IgD-negative memory B cell (primary cell): Measurements from ENCODE around the gene LHX3. TPM values are rescaled to one million over a fixed set of nuclear protein-coding genes. Genes with fewer than 3 reads are reported as not detected.
"Not testable (repeated sequence)": the region's sequence is repeated elsewhere in the genome, so short reads cannot be mapped to it uniquely, and the experiment has no call there.

Source experiments
- H3K27ac Mint-ChIP-seq, 3 donors: one replicate each; pipeline ENCODE4 v1.8.0; 2020 to 2022; ENCODE audit warnings: mild to moderate bottlenecking in 3 of 3, mixed read lengths in 3 of 3, moderate library complexity in 1 of 3
- H3K27me3 Mint-ChIP-seq: one replicate; pipeline ENCODE4 v1.8.0; 2021; ENCODE audit warnings: mixed read lengths
- H3K36me3 Mint-ChIP-seq: one replicate; pipeline ENCODE4 v1.8.0; 2020; ENCODE audit warnings: mild to moderate bottlenecking, mixed read lengths
- H3K4me1 Mint-ChIP-seq, 3 donors: one replicate each; pipeline ENCODE4 v1.8.0; 2020 to 2022; ENCODE audit warnings: mixed read lengths in 3 of 3, mild to moderate bottlenecking in 1 of 3
- H3K4me3 Mint-ChIP-seq, 4 donors: one replicate each; pipeline ENCODE4 v1.8.0; 2020 to 2022; ENCODE audit warnings: mild to moderate bottlenecking in 4 of 4, mixed read lengths in 4 of 4, moderate library complexity in 3 of 4
- H3K9me3 Mint-ChIP-seq, 3 donors: one replicate each; pipeline ENCODE4 v1.8.0; 2020 to 2021; ENCODE audit warnings: mixed read lengths in 3 of 3, mild to moderate bottlenecking in 1 of 3
- polyA plus RNA-seq: library from polyadenylated mRNA; unstranded; fragments of 300-500 nt; fragmentation: Illumina TruSeq; gene quantifications from one replicate; pipeline ENCODE4 v1.2.3, GENCODE V29; 2021

The LHX3 gene
- polyA plus RNA-seq, 1 donor from 2014 or later, result not detected

DNA sequence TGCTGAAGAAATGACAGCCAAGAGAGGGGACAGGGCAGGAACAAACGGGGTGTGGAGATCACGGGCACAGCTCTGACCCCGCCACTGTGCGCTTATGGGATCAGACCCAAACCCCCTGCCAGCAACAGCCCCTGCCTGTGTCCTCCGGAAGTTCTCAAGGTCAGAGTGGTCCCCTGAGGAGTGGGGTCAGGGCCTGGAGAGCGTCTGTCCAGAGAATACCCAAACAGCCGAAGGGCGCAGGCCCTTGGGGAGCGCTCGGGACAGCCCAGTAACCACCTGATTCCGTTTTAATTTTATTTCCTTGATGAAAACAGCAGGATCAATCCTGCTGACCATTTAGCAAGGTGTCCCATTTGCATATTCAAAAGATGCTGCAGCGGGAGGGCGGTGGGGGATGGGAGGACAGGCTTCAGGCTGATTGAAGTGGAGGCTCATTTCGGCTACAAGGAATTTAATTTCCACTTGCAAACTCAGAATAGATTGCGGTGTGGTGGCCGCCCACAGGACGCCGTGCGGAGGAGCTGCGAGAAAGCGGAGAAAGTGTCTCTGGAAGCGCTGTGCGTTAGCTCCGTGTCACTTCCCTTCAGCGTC is 53.6 kb downstream of the LHX3 start:
- peaks cover 11% of the 10 kb centered on the region for H3K27me3 Mint-ChIP-seq
- H3K4me3 Mint-ChIP-seq, result no peak overlapping the region
- no peaks in the 10 kb centered on the region for H3K36me3 Mint-ChIP-seq
- H3K9me3 Mint-ChIP-seq, result no peaks in the 10 kb centered on the region
- peaks cover 0 to 3% (median 0%) of the 10 kb centered on the region in 3 donors for H3K4me1 Mint-ChIP-seq
- no peak overlapping the region for H3K27ac Mint-ChIP-seq

DNA sequence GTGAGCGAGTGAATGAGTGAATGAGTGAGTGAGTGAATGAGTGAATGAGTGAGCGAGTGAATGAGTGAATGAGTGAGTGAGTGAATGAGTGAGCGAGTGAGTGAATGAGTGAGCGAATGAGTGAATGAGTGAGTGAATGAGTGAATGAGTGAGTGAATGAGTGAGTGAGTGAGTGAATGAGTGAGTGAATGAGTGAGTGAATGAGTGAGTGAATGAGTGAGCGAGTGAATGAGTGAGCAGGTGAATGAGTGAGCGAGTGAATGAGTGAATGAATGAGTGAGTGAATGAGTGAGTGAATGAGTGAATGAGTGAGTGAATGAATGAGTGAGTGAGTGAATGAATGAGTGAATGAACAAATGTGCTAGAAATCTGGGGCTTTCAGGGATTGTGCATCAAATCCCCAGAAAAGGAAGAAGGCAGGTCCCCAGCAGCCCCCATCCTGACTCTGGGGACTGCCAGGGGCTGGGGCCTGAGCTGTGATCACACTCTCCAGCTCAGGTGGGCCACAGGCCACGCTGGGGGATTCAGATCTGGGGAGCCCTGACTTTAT is 54.2 kb downstream of the LHX3 start:
- H3K27me3 Mint-ChIP-seq, result peaks cover 16% of the 10 kb centered on the region
- not testable (repeated sequence) for H3K4me3 Mint-ChIP-seq, H3K27ac Mint-ChIP-seq, H3K36me3 Mint-ChIP-seq, H3K9me3 Mint-ChIP-seq, H3K4me1 Mint-ChIP-seq

DNA sequence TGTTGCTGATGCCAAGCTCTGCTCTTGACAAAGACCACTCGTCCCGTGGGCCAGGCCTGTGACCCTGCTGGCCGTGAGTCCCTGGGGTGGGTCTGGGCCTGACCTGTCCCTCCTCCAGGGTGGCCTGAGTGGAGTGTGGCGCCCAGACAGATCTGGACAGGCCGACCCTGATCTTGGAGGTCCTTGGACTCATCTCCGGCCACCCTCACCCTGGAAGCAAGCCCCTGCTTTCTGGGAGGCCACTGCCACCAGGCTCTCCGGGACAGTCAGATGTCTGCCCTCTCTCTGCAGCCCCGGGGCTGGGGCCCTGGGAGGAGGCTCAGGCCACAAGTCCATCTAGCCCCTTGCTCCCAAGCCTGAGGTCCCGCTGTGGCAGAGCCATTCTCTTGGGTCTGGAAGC is 55.1 kb downstream of the LHX3 start:
- no peaks in the 10 kb centered on the region for H3K9me3 Mint-ChIP-seq
- peaks cover 0 to 3% (median 0%) of the 10 kb centered on the region in 3 donors for H3K4me1 Mint-ChIP-seq
- no peak overlapping the region for H3K27ac Mint-ChIP-seq
- peaks cover 11% of the 10 kb centered on the region for H3K27me3 Mint-ChIP-seq
- no peaks in the 10 kb centered on the region for H3K36me3 Mint-ChIP-seq
- no peak overlapping the region for H3K4me3 Mint-ChIP-seq

DNA sequence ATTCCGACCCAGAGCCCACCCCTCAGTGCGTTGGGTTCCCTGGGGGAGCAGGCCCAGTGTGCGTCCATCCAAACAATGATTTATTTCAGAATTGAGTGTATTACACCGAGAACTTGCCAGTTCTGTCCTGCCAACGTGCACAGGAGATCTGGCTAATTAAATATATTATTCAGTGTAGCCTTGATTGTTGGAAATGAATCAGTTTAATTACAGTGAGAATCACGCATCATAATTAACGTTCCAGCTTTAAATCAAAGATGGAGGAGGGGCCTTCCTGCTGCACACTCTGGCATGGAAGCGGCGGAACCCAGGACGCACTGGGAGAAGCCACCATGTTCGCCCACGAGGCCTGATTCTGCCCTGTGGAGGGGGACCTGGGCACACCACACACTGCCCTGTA is 55.6 kb downstream of the LHX3 start:
- Mint-ChIP-seq H3K4me1 (peaks cover 0 to 3% (median 0%) of the 10 kb centered on the region in 3 donors), H3K27me3 (peaks cover 15% of the 10 kb centered on the region), H3K27ac (no peak overlapping the region), H3K4me3 (no peak overlapping the region), H3K9me3 (no peaks in the 10 kb centered on the region), H3K36me3 (no peaks in the 10 kb centered on the region)

DNA sequence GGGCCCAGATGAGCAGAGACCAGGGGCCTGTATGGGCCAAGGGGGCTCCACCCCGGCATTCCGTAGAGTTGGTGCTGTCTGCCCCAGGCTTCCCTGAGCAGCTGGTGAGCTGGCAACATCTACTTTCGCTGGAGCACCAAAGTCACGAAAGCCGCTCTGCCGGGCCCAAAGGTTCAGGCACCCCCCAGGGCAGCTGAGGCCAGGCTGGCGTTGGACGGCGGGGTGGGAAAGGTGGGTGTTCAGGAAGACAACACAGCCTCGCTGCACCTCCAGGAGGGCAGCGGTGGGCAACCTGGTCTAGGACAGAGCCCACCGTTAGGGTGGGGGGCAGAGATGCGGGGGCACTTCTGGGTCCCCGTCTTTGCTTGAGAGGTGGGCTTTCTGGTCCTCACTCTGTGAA is 56.2 kb downstream of the LHX3 start:
- Mint-ChIP-seq H3K4me3 (no peak overlapping the region), H3K9me3 (no peaks in the 10 kb centered on the region), H3K36me3 (no peaks in the 10 kb centered on the region), H3K27me3 (peaks cover 16% of the 10 kb centered on the region), H3K27ac (no peak overlapping the region), H3K4me1 (peaks cover 0 to 3% (median 0%) of the 10 kb centered on the region in 3 donors)

DNA sequence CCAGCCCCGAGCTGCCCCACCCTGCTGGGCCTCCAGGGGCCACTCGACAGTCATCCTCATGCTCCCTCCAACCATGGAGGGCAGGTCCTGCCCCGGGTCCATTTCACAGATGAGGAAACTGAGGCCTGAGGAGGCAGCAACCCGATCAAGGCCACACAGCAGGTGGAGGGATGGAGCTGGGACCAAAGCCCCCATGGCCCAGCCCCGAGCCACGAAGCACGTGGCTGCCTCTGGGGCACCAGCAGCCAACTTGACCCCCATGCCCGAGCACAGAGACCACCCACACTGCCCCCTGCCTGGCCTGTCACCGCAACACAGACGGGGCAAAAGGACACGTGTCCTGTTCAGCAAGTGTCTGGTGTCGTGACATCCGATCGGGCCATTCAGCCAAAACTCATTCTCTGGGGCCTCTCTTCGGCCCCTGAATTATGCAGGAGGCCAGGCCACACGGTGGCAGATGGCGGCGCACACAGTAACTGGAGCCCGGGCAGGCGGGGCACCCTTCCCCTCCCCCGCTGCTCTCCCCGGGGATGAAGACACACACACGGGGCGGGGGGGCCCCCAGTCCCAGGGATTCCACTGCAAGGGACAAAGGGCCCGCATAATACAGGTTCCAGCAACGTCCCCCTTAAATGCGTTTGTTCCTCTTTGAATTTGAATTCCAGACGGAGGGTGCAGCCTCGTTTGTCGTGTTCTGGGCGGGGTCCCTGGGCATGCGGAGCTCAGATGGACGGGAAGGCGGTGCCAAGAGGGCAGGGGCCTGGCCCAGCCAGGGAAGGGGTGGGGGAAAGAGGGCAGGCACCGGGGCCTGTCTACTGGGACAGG is 56.8 kb downstream of the LHX3 start:
- Mint-ChIP-seq H3K4me1 (peaks cover 0 to 3% (median 0%) of the 10 kb centered on the region in 3 donors), H3K27me3 (peaks cover 16% of the 10 kb centered on the region), H3K27ac (no peak overlapping the region), H3K4me3 (peak overlapping the region in 1 of 4 donors; percentile 28), H3K9me3 (no peaks in the 10 kb centered on the region), H3K36me3 (no peaks in the 10 kb centered on the region)

DNA sequence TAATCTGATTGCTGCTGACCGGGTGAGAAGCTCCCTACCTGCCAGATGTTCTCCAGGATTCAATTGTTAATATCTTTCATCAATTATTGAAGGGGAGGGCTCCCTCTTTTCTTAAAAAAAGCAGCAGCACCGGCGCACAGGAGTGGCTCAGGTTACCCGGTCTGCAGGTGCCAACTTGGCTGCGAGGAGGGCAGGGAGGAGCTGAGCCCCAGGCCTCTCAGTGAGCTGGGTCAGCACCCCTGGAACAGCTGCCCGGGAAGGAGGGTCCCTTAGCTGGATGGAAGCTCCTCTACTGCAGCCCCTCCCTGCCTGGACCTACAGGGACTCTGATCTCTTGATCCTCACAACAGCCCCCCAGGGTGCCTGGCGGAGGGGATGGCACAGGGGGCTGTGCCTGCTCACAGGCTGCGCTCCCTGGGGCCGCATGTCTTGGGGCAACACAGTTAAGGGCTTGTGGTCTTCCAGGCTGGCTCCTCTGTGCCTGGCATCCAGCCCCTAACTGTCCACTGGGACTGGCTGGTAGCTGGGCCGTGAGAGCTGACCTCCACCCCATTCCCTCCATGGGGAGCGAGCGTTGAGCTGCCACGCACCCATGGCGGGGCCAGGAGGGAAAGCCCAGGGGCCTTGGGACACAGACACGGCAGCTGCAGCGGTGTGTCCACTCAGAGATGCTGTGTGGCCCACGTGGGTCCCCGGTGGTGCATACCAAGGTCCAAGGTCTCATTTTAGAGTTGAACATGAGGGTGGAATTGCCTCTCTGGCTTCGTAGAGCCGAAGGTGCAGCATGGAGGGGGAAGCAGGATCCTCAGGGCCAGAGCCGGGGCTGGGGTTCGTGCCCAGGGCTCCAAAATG is 57.7 kb downstream of the LHX3 start:
- no peak overlapping the region for H3K27ac Mint-ChIP-seq
- H3K9me3 Mint-ChIP-seq, result no peaks in the 10 kb centered on the region
- no peaks in the 10 kb centered on the region for H3K4me1 Mint-ChIP-seq
- no peak overlapping the region for H3K4me3 Mint-ChIP-seq
- no peaks in the 10 kb centered on the region for H3K36me3 Mint-ChIP-seq
- H3K27me3 Mint-ChIP-seq, result peaks cover 16% of the 10 kb centered on the region

Other genes starting within 250 kb of the LHX3 start
- 19.5 TPM for gene UBAC1, start 243.8 kb downstream of the LHX3 start, polyA plus RNA-seq
- gene NACC2, start 109.8 kb downstream of the LHX3 start, polyA plus RNA-seq, result 0.78 TPM
- 30.3 TPM for gene TMEM250, start 86.3 kb downstream of the LHX3 start, polyA plus RNA-seq
- gene QSOX2, start 40.7 kb upstream of the LHX3 start, polyA plus RNA-seq, result 2.1 TPM
- 0.15 TPM for gene CCDC187, start 99.0 kb upstream of the LHX3 start, polyA plus RNA-seq
- gene GPSM1, start 122.4 kb upstream of the LHX3 start, polyA plus RNA-seq, result not detected
- gene DNLZ, start 158.6 kb upstream of the LHX3 start, polyA plus RNA-seq, result 78.0 TPM
- gene CARD9, start 168.5 kb upstream of the LHX3 start, polyA plus RNA-seq, result 0.26 TPM
- 3.8 TPM for gene SNAPC4, start 195.0 kb upstream of the LHX3 start, polyA plus RNA-seq
- gene ENTR1, start 205.5 kb upstream of the LHX3 start, polyA plus RNA-seq, result 7.4 TPM
- gene PMPCA, start 205.5 kb upstream of the LHX3 start, polyA plus RNA-seq, result 35.0 TPM
- 6.9 TPM for gene INPP5E, start 234.7 kb upstream of the LHX3 start, polyA plus RNA-seq